Measurements from ENCODE around the gene PM20D1. TPM values are rescaled to one million over a fixed set of nuclear protein-coding genes. Genes with fewer than 3 reads are reported as not detected.
"Not testable (repeated sequence)": the region's sequence is repeated elsewhere in the genome, so short reads cannot be mapped to it uniquely, and the experiment has no call there.

PM20D1 gene
- total RNA-seq, 1 donor from 2014 or later, result not detected

DNA sequence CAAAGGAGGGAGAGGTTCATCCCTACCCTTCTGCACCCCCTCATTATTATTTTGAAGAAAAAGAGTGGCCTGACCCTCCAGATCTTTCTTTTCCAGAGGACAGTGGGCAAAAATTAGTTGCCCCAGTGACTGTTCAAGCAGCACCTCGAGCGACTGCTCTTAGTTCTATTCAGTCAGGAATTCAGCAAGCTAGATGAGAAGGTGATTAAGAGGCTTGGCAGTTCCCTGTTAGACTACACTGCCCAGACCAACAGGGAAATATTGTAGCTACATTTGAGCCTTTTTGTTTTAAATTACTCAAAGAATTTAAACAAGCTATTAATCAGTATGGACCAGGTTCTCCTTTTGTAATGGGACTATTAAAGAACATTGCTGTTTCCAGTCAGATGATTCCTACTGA, 41.5 kb upstream of the PM20D1 start:
- H2AFZ ChIP-seq (ENCODE audit: low read depth, low read length); H3K36me3 Mint-ChIP-seq (ENCODE audit: low read depth, unreplicated experiment); H3K4me2 ChIP-seq (ENCODE audit: low read length); H3K27ac ChIP-seq (ENCODE audit: low read depth, low read length); H3K27me3 ChIP-seq (ENCODE audit: insufficient read depth, low read length); H3K4me3 Mint-ChIP-seq (ENCODE audit: unreplicated experiment); H4K20me1 ChIP-seq (ENCODE audit: insufficient read depth, low read length); H3K9ac ChIP-seq (ENCODE audit: low read length); H3K36me3 ChIP-seq (ENCODE audit: insufficient read depth, low read length); H3K27me3 Mint-ChIP-seq (ENCODE audit: low read depth, unreplicated experiment); H3K79me2 ChIP-seq (ENCODE audit: insufficient read depth, low read length); FAIRE-seq; H3K9me3 ChIP-seq (ENCODE audit: insufficient read depth, low read depth, low read length); H3K4me3 ChIP-seq (ENCODE audit: insufficient read depth, low read depth, low read length): not testable (repeated sequence)
- Mint-ChIP-seq H3K4me1 (ENCODE audit: low read depth, unreplicated experiment) (peaks cover 35% of the 10 kb centered on the region), H3K9me3 (ENCODE audit: unreplicated experiment) (peaks cover 10% of the 10 kb centered on the region), H3K27ac (ENCODE audit: unreplicated experiment) (peak overlapping the region; percentile 50)
- H3K4me1 ChIP-seq (ENCODE audit: insufficient read depth, low read length), result peaks cover 15% of the 10 kb centered on the region
- peak; percentile 59 for DNase-seq (ENCODE audit: low read depth)

GRCh38 chr1:205890631-205891030, 40.7 kb upstream of the PM20D1 start:
- not testable (repeated sequence) for H2AFZ ChIP-seq (ENCODE audit: low read depth, low read length); H3K79me2 ChIP-seq (ENCODE audit: insufficient read depth, low read length); H3K27ac ChIP-seq (ENCODE audit: low read depth, low read length); H3K36me3 Mint-ChIP-seq (ENCODE audit: low read depth, unreplicated experiment); H3K4me3 Mint-ChIP-seq (ENCODE audit: unreplicated experiment); H3K27me3 Mint-ChIP-seq (ENCODE audit: low read depth, unreplicated experiment); H3K9me3 Mint-ChIP-seq (ENCODE audit: unreplicated experiment); H3K9ac ChIP-seq (ENCODE audit: low read length); FAIRE-seq; H4K20me1 ChIP-seq (ENCODE audit: insufficient read depth, low read length); H3K9me3 ChIP-seq (ENCODE audit: insufficient read depth, low read depth, low read length); H3K27me3 ChIP-seq (ENCODE audit: insufficient read depth, low read length); H3K4me3 ChIP-seq (ENCODE audit: insufficient read depth, low read depth, low read length); DNase-seq (ENCODE audit: low read depth); H3K36me3 ChIP-seq (ENCODE audit: insufficient read depth, low read length)
- H3K4me2 ChIP-seq (ENCODE audit: low read length), result peak overlapping the region; percentile 65
- peaks cover 15% of the 10 kb centered on the region for H3K4me1 ChIP-seq (ENCODE audit: insufficient read depth, low read length)
- peaks cover 35% of the 10 kb centered on the region for H3K4me1 Mint-ChIP-seq (ENCODE audit: low read depth, unreplicated experiment)
- peak overlapping the region; percentile 89 for H3K27ac Mint-ChIP-seq (ENCODE audit: unreplicated experiment)

DNA sequence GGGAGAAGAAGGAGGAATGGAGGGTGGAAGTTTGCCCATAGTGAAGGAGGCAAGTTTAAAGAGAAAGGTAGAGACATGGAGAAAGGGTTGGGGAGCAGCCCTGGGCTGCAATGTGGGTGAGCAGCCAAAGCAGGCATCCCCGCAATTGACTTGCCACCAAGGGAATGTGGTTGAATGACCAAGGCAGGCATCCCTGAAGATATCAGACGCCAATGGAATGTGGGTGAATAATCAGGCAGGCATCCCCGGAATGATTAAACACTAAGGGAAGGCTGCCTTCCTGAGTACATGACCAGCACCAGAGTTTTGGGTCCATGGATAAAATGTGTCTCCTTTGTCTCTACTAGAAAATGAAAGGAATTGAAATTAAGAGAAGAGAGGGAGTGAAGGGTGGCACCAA, 39.8 kb upstream of the PM20D1 start:
- peaks cover 15% of the 10 kb centered on the region for H3K4me1 ChIP-seq (ENCODE audit: insufficient read depth, low read length)
- Mint-ChIP-seq H3K4me3 (ENCODE audit: unreplicated experiment) (peak overlapping the region; percentile 47), H3K27ac (ENCODE audit: unreplicated experiment) (peak overlapping the region; percentile 89), H3K4me1 (ENCODE audit: low read depth, unreplicated experiment) (peaks cover 35% of the 10 kb centered on the region)
- not testable (repeated sequence) for FAIRE-seq; H3K36me3 ChIP-seq (ENCODE audit: insufficient read depth, low read length); H3K27me3 ChIP-seq (ENCODE audit: insufficient read depth, low read length); H3K9me3 ChIP-seq (ENCODE audit: insufficient read depth, low read depth, low read length); H3K9me3 Mint-ChIP-seq (ENCODE audit: unreplicated experiment); H3K36me3 Mint-ChIP-seq (ENCODE audit: low read depth, unreplicated experiment); H2AFZ ChIP-seq (ENCODE audit: low read depth, low read length); H3K27me3 Mint-ChIP-seq (ENCODE audit: low read depth, unreplicated experiment); H3K79me2 ChIP-seq (ENCODE audit: insufficient read depth, low read length); H4K20me1 ChIP-seq (ENCODE audit: insufficient read depth, low read length)
- peak overlapping the region; percentile 11 for H3K4me3 ChIP-seq (ENCODE audit: insufficient read depth, low read depth, low read length)
- peak; percentile 88 for DNase-seq (ENCODE audit: low read depth)
- H3K27ac ChIP-seq (ENCODE audit: low read depth, low read length), result peak overlapping the region; percentile 49
- peak overlapping the region; percentile 19 for H3K9ac ChIP-seq (ENCODE audit: low read length)
- peak overlapping the region; percentile 65 for H3K4me2 ChIP-seq (ENCODE audit: low read length)

GRCh38 chr1:205889006-205889405, 39.1 kb upstream of the PM20D1 start:
- not testable (repeated sequence) for H3K27me3 Mint-ChIP-seq (ENCODE audit: low read depth, unreplicated experiment); H3K36me3 ChIP-seq (ENCODE audit: insufficient read depth, low read length); H3K36me3 Mint-ChIP-seq (ENCODE audit: low read depth, unreplicated experiment); DNase-seq (ENCODE audit: low read depth); H2AFZ ChIP-seq (ENCODE audit: low read depth, low read length); H4K20me1 ChIP-seq (ENCODE audit: insufficient read depth, low read length); H3K9me3 ChIP-seq (ENCODE audit: insufficient read depth, low read depth, low read length); H3K27me3 ChIP-seq (ENCODE audit: insufficient read depth, low read length); H3K9me3 Mint-ChIP-seq (ENCODE audit: unreplicated experiment); H3K27ac ChIP-seq (ENCODE audit: low read depth, low read length); FAIRE-seq; H3K9ac ChIP-seq (ENCODE audit: low read length); H3K79me2 ChIP-seq (ENCODE audit: insufficient read depth, low read length); H3K4me3 ChIP-seq (ENCODE audit: insufficient read depth, low read depth, low read length)
- H3K4me1 Mint-ChIP-seq (ENCODE audit: low read depth, unreplicated experiment), result peaks cover 35% of the 10 kb centered on the region
- peaks cover 15% of the 10 kb centered on the region for H3K4me1 ChIP-seq (ENCODE audit: insufficient read depth, low read length)
- peak overlapping the region; percentile 65 for H3K4me2 ChIP-seq (ENCODE audit: low read length)
- H3K27ac Mint-ChIP-seq (ENCODE audit: unreplicated experiment), result peak overlapping the region; percentile 89
- H3K4me3 Mint-ChIP-seq (ENCODE audit: unreplicated experiment), result peak overlapping the region; percentile 21
